Measurements from ENCODE around the gene TP53BP2. TPM values are rescaled to one million over a fixed set of nuclear protein-coding genes. Genes with fewer than 3 reads are reported as not detected.

The TP53BP2 gene
- total RNA-seq, 2 experiments from 2014 or later, result 56.0 to 58.7 TPM

DNA sequence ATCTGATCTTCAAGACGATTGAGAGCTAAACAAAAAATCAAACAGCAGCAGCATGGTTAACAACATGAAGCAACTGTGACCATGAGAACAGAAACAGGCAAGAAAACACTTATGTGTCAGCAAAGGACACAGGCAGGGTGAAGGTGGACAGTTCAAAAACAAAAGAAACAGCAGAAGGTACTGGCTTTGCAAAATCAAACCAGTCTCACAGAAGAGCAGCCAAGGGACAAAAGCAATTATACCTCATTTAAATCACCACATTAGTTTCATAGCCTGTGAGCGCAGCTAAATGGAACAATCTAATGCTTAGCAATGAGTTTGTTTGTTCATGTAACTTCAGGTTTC lies 74.3 kb downstream of the TP53BP2 start:
- ChIA-PET CTCF (interaction anchor here (0.7 to 3.2 kb wide), 2 partner anchors 22 to 76 kb away, joined by 3 to 27 read pairs; no protein-coding TSS in a partner anchor), POLR2A (interaction anchor here (1.1 kb wide), 1 partner anchor 71 kb away, joined by 3 read pairs; no protein-coding TSS in a partner anchor)
- no peak for DNase-seq
- peaks cover 39% of the 10 kb centered on the region for H3K4me1 Mint-ChIP-seq (ENCODE audit: low read depth)
- intact Hi-C loops (cut with micrococcal nuclease), result no loop called here
- peaks cover 55% of the 10 kb centered on the region for H3K36me3 Mint-ChIP-seq
- H3K27ac Mint-ChIP-seq, result peak overlapping the region; percentile 39
- H3K9me3 Mint-ChIP-seq, result peaks cover 3% of the 10 kb centered on the region
- H3K27me3 Mint-ChIP-seq, result no peaks in the 10 kb centered on the region
- H3K4me3 Mint-ChIP-seq, result no peak overlapping the region

DNA sequence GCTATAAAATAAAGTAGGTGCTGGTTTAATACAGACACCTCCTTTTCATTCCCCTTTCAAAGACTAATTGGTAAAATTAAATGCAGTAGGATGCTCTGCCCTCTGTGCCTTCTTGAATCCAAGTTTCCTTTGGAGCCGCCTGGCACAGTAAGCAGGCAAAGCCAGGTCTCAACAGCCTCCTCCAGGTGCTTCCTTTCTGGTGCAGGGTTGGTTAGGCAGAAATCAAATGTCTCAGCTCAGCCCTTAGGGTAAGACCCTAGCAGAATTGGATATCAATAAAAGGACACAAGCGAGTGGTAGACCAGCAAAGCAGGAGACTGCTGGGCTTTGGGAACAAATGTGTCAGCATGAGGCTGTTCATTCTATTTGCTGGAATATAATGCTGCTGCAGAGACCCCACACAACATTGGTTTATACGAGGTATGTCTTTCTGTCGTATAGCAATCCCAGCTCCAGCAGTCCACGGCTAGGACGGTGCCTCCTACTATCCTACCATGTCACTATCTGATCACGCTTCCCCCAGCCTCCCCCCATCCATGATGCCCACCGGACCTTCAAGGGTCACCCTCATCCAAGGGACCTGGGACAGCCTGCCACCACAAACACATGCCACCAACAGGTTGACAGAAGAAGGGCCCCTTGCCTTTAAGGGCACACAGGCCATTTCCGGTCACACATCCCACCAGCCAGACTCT lies 75.0 kb downstream of the TP53BP2 start:
- Mint-ChIP-seq H3K4me3 (no peak overlapping the region), H3K9me3 (peaks cover 3% of the 10 kb centered on the region), H3K36me3 (peaks cover 56% of the 10 kb centered on the region), H3K27me3 (no peaks in the 10 kb centered on the region), H3K27ac (no peak overlapping the region), H3K4me1 (ENCODE audit: low read depth) (peaks cover 33% of the 10 kb centered on the region)
- intact Hi-C loops (cut with micrococcal nuclease), result no loop called here
- no peak for DNase-seq
- ChIA-PET POLR2A (interaction anchor here (0.5 to 1.1 kb wide), 2 partner anchors 11 to 71 kb away, joined by 3 read pairs; no protein-coding TSS in a partner anchor), CTCF (interaction anchor here (3.2 kb wide), 1 partner anchor 22 kb away, joined by 27 read pairs; no protein-coding TSS in a partner anchor)

DNA sequence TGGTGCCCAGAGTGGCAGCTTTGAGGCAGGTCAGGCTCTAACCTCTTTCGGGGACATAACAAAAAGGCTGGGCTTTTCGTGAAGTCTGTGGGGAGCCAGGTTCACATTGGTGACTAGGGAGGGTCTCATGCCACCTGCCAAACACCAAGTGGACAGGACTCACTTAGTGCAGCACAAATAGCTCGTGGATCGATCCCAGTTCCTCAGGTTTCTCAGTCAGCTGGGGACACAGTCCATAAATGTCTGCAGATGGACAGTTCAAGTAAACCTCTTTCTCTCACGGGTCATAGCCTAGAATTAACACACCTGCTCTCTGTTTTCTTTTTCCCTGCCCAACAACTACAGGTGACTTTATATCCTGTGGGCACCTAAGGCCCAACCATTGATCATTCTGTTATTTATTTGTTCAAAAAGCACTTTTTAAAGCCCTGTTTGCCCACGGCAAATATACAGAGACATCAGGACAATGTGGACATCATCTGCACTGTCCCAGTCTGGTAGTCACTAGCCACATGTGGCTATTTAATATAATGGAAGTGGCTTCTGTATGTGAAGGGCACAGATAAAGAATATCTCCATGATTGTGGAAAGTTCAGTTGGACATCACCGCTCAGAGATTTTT lies 79.9 kb downstream of the TP53BP2 start:
- H3K36me3 Mint-ChIP-seq, result peaks cover 41% of the 10 kb centered on the region

DNA sequence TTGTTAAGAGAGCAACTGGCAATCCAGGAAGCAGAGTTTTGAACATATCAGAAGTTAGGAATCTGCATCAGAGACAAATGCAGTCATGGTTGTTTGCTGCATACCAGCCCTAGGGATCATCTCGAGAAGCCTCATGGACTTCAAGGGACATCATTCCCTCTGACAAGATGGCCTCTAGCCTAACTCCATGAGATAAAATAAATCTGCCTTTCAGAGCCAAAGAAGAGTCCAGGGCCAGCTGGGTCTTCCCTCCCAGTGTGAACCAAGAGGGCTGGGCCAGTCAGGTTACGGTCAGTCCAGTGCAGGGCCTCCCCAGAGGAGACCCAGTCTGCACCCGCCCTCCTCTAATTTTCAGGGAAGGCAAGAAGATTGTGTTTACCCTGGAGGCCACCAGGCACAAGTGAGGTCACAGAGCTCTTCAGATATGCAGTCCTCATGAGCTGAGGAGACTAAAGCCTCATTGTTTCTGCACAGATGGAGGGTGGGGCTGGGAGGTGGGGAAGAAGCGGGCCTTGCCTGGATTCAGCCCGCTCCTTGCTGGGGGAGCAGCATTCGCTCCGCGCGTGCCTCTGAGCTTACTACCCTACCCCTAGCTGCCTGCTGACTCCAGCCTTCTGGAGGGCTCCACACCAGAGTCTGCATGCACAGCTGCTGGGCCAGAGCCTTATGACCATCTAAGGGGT lies 80.6 kb downstream of the TP53BP2 start:
- peaks cover 38% of the 10 kb centered on the region for H3K36me3 Mint-ChIP-seq
- intact Hi-C loops (cut with micrococcal nuclease), result no loop called here
- ChIA-PET POLR2A (no interaction called here), CTCF (interaction anchor here (2.0 kb wide), 1 partner anchor 16 kb away, joined by 9 read pairs; no protein-coding TSS in a partner anchor)
- no peaks in the 10 kb centered on the region for H3K4me1 Mint-ChIP-seq (ENCODE audit: low read depth)
- H3K4me3 Mint-ChIP-seq, result no peak overlapping the region
- H3K27ac Mint-ChIP-seq, result no peak overlapping the region
- H3K27me3 Mint-ChIP-seq, result no peaks in the 10 kb centered on the region
- peaks cover 3% of the 10 kb centered on the region for H3K9me3 Mint-ChIP-seq
- no peak for DNase-seq

More for the DNA sequence above, 79.9 kb downstream of the TP53BP2 start:
- intact Hi-C loops (cut with micrococcal nuclease), result no loop called here
- Mint-ChIP-seq H3K4me1 (ENCODE audit: low read depth) (no peaks in the 10 kb centered on the region), H3K27me3 (no peaks in the 10 kb centered on the region), H3K27ac (no peak overlapping the region), H3K9me3 (peaks cover 3% of the 10 kb centered on the region), H3K4me3 (no peak overlapping the region)
- no peak for DNase-seq
- ChIA-PET CTCF (interaction anchor here (2.0 kb wide), 1 partner anchor 17 kb away, joined by 9 read pairs; no protein-coding TSS in a partner anchor), POLR2A (no interaction called here)

DNA sequence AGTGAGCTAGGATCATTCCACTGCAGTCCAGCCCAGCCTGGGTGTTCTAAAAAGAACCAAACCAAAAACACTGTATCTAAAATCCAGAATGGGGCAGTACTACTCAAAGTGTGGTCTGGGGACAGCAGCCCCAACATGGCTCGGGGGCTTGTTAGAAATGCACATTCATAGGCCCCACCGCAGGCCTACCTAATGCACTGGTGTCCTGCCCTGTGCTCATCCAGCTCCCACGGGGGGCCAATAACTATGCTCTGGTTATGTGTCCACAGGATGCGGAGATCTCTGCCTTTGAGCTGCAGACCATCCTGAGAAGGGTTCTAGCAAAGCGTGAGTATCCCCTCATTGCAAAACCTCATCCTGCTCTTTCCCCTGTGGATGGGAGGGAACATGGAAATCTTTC lies 81.9 kb downstream of the TP53BP2 start:
- Mint-ChIP-seq H3K36me3 (peaks cover 28% of the 10 kb centered on the region), H3K4me1 (ENCODE audit: low read depth) (no peaks in the 10 kb centered on the region), H3K9me3 (peaks cover 2% of the 10 kb centered on the region), H3K27me3 (no peaks in the 10 kb centered on the region), H3K27ac (no peak overlapping the region), H3K4me3 (no peak overlapping the region)
- ChIA-PET CTCF (interaction anchor here (2.0 kb wide), 1 partner anchor 15 kb away, joined by 9 read pairs; no protein-coding TSS in a partner anchor), POLR2A (no interaction called here)
- no peak for DNase-seq
- intact Hi-C loops (cut with micrococcal nuclease), result no loop called here

DNA sequence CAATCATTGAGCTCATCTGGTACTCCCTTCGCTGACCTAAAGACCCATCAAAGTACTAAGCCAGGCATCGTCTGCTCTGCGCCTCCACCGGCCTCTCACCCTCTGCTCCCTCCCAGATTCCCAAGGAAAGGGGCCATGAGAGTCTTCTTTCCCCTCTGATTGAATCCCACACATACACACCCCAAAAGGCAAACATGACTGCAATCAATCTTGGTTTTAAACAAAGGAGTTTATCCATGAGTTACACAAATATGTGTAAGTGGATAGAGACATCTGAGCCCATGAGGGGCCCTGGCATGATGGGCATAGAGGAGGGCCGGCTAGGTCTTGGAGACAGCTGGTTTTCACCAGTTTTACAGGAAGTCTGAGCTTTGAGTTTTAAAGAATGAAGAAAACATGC lies 82.5 kb downstream of the TP53BP2 start:
- ChIA-PET POLR2A (no interaction called here), CTCF (no interaction called here)
- H3K36me3 Mint-ChIP-seq, result peaks cover 28% of the 10 kb centered on the region
- peak overlapping the region; percentile 33 for H3K27ac Mint-ChIP-seq
- intact Hi-C loops (cut with micrococcal nuclease), result no loop called here
- H3K27me3 Mint-ChIP-seq, result no peaks in the 10 kb centered on the region
- no peak for DNase-seq
- H3K4me3 Mint-ChIP-seq, result no peak overlapping the region
- H3K4me1 Mint-ChIP-seq (ENCODE audit: low read depth), result no peaks in the 10 kb centered on the region
- no peaks in the 10 kb centered on the region for H3K9me3 Mint-ChIP-seq

DNA sequence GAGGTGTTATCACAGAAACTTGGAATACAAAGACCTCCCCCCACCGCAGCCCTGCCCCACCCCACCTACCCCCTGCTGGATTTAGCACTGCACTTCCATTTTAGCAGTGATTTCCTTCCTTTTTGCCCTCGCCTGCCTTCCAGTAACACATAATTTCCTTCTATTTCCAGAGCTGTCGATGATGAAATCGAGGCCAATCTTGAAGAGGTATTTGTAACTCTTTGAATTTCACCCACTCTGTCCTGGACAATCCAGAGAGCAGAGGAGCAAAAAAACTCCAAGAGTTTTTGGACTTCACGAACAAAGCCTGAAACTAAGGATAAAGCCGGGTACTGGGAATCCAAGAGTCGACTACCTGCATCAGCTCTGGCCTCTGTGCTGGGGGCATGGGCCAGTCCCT lies 84.3 kb downstream of the TP53BP2 start:
- DNase-seq, result no peak
- Mint-ChIP-seq H3K27me3 (no peaks in the 10 kb centered on the region), H3K27ac (no peak overlapping the region), H3K4me1 (ENCODE audit: low read depth) (no peaks in the 10 kb centered on the region), H3K36me3 (peaks cover 28% of the 10 kb centered on the region), H3K4me3 (no peak overlapping the region), H3K9me3 (no peaks in the 10 kb centered on the region)
- ChIA-PET POLR2A (no interaction called here), CTCF (interaction anchor here (1.6 to 1.8 kb wide), 2 partner anchors 12 to 63 kb away, joined by 6 to 12 read pairs; no protein-coding TSS in a partner anchor)
- intact Hi-C loops (cut with micrococcal nuclease), result no loop called here

DNA sequence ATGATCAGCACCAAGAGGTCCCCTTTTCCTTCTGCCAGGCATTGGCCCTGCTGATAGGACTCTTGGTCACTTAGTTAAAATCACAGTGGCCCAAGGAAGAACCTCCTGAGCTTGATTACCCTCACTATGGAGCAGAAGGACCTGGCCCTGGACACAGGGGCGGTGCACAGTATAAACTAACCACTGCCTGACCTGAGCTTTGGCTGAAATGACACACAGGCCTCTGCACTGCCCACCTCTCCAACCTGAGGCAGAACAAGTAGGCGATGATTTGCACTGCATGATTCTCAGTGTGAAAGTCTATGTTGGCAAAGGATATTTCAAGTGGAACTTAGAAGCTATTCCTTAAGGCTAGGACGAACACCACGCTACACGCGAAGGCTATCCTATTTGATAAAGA lies 84.9 kb downstream of the TP53BP2 start:
- Mint-ChIP-seq H3K9me3 (no peaks in the 10 kb centered on the region), H3K36me3 (peaks cover 22% of the 10 kb centered on the region), H3K27me3 (no peaks in the 10 kb centered on the region), H3K27ac (no peak overlapping the region), H3K4me3 (no peak overlapping the region), H3K4me1 (ENCODE audit: low read depth) (no peaks in the 10 kb centered on the region)
- intact Hi-C loops (cut with micrococcal nuclease), result no loop called here
- POLR2A ChIA-PET, result no interaction called here
- CTCF ChIA-PET, result interaction anchor here (1.3 to 1.8 kb wide), 3 partner anchors 12 to 62 kb away, joined by 5 to 12 read pairs (median 6); no protein-coding TSS in a partner anchor
- no peak for DNase-seq

DNA sequence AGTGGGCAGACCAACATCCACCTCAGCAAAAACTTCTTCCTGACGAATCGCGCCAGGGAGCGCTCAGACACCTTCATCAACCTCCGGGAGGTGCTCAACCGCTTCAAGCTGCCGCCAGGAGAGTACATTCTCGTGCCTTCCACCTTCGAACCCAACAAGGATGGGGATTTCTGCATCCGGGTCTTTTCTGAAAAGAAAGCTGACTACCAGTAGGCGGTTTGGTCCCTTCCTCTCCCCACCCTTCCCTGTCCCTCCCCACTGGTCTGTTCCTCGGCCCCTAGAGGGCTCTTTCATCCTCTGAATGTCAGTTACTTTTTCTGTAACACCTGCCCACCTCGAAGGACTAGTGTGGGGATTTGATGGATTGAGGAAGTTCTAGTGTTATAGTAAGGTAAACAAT lies 86.5 kb downstream of the TP53BP2 start:
- Mint-ChIP-seq H3K27me3 (no peaks in the 10 kb centered on the region), H3K4me3 (no peak overlapping the region), H3K36me3 (peaks cover 19% of the 10 kb centered on the region), H3K27ac (no peak overlapping the region), H3K4me1 (ENCODE audit: low read depth) (no peaks in the 10 kb centered on the region), H3K9me3 (no peaks in the 10 kb centered on the region)
- DNase-seq, result no peak
- intact Hi-C loops (cut with micrococcal nuclease), result no loop called here
- ChIA-PET CTCF (interaction anchor here (1.3 kb wide), 1 partner anchor 10 kb away, joined by 5 read pairs; no protein-coding TSS in a partner anchor), POLR2A (interaction anchor here (0.8 kb wide), 1 partner anchor 11 kb away, joined by 3 read pairs; no protein-coding TSS in a partner anchor)

DNA sequence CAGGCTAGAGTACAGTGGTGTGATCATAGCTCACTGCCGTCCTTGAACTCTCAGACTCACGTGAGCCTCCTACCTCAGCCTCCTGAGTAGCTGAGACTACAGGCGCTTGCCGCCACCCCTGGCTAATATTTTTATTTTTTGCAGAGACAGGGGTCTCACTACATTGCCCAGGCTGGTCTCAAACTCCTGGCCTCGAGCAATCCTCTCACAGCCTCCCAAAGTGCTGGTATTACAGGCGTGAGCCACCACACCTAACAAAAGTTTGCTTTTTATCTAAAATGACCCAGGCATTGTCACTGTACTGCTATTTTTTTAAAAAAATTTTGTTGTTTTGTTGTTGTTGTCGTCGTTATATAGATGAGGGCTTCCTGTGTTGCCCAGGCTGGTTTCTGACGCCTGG lies 87.0 kb downstream of the TP53BP2 start:
- Mint-ChIP-seq H3K4me1 (ENCODE audit: low read depth) (no peaks in the 10 kb centered on the region), H3K9me3 (no peaks in the 10 kb centered on the region), H3K36me3 (peaks cover 19% of the 10 kb centered on the region), H3K27ac (no peak overlapping the region), H3K4me3 (no peak overlapping the region), H3K27me3 (no peaks in the 10 kb centered on the region)
- POLR2A ChIA-PET, result no interaction called here
- CTCF ChIA-PET, result no interaction called here
- intact Hi-C loops (cut with micrococcal nuclease), result no loop called here
- DNase-seq, result no peak

DNA sequence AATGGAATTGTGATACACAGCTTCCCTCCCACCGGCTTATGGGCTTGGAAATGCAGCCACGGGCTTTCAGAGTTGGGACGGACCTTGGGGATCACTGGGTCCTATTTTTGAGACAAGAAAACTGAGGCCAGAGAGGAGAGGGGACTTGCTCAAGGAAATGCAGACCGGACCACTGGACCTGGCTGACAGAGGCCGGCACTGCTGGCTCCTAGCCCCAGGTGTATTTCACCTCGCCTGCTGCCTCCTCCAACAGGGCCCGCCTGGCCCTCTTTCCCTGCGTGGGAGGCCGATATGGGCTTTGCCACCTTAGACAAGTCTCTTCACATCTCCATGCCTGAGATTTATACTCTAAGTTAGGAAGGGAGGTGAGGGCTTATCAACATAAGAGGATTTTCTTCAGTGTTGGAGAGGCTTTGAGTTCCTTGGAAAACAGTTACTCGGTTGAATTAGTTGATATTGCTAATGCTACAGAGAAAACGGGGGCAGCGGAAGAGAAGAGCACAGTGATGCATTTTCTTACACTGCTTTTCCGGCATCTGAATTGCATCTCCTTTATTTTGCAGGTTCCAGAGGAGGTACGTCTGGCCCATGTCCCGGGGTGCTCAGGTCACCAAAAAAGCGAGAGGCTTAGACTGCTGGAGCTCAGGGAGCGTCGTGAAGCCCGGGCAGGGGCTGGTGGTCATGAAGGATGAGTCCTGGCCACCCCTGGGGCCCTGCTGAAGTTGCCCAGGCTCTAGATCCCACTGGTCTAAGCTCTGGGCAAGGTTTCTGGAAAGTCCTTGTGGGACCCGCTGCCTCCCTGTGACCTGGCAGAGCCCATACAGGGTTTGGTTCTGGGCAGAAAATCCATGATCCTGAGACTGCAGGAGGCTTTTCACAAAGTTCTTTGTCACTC lies 88.7 kb downstream of the TP53BP2 start:
- H3K9me3 Mint-ChIP-seq, result no peaks in the 10 kb centered on the region
- intact Hi-C loops (cut with micrococcal nuclease), result no loop called here
- ChIA-PET CTCF (interaction anchor here (0.6 to 1.1 kb wide), 3 partner anchors 51 to 64 kb away, joined by 3 to 4 read pairs (median 3); no protein-coding TSS in a partner anchor), POLR2A (interaction anchor here (0.6 kb wide), 1 partner anchor 966 kb away, joined by 3 read pairs; no protein-coding TSS in a partner anchor)
- H3K27ac Mint-ChIP-seq, result no peak overlapping the region
- no peaks in the 10 kb centered on the region for H3K27me3 Mint-ChIP-seq
- H3K4me1 Mint-ChIP-seq (ENCODE audit: low read depth), result no peaks in the 10 kb centered on the region
- H3K4me3 Mint-ChIP-seq, result no peak overlapping the region
- DNase-seq, result no peak
- peaks cover 22% of the 10 kb centered on the region for H3K36me3 Mint-ChIP-seq

Data from activated CD4-positive, alpha-beta memory T cell treated with anti-CD3 and anti-CD28 coated beads for 36 hours (primary cell).